SK-N-SH treated with all-trans-retinoic acid at 6 μM for 48 hours (cell line): ENCODE results near the gene PPP1CC.

ENCODE experiments used
- ATAC-seq: fragments of 200-7000 bp; cut with Tn5 transposase; 3 replicates; pipeline ENCODE4 v1.9.1; 2020; ENCODE audit warnings: mild to moderate bottlenecking, moderate library complexity
- ARNTL ChIP-seq: fragments of 450-650 bp; formaldehyde crosslinking; IDR thresholded peaks from 2 replicates; pipeline ENCODE4 v1.5.0; 2020; ENCODE audit warnings: low read depth, mild to moderate bottlenecking, moderate library complexity, borderline replicate concordance
- BACH2 ChIP-seq: fragments of 250-450 bp; sonication (Bioruptor Pico); IDR thresholded peaks from 2 replicates; pipeline ENCODE4 v1.9.0; 2021; ENCODE audit warnings: mild to moderate bottlenecking, borderline replicate concordance
- CSDC2 ChIP-seq: fragments of 250-450 bp; sonication (Bioruptor Pico); IDR thresholded peaks from 2 replicates; pipeline ENCODE4 v1.5.0; 2020; ENCODE audit warnings: mild to moderate bottlenecking, moderate library complexity
- PPARA ChIP-seq: fragments of 250-450 bp; sonication (Bioruptor Pico); IDR thresholded peaks from 2 replicates; pipeline ENCODE4 v1.5.0; 2020; ENCODE audit warnings: mild to moderate bottlenecking, borderline replicate concordance
- RARB ChIP-seq: fragments of 250-450 bp; sonication (Bioruptor Pico); IDR thresholded peaks from 2 replicates; pipeline ENCODE4 v1.8.0; 2021; ENCODE audit warnings: mild to moderate bottlenecking, moderate library complexity
- ZFP30 ChIP-seq: fragments of 450-650 bp; formaldehyde crosslinking; IDR thresholded peaks from 2 replicates; pipeline ENCODE4 v1.5.0; 2022; ENCODE audit warnings: mild to moderate bottlenecking, moderate library complexity
- ZNF70 ChIP-seq: fragments of 450-650 bp; formaldehyde crosslinking; IDR thresholded peaks from 2 replicates; pipeline ENCODE4 v1.5.0; 2020; ENCODE audit warnings: mild to moderate bottlenecking, moderate library complexity
- ZNF8 ChIP-seq: fragments of 450-650 bp; formaldehyde crosslinking; IDR thresholded peaks from 2 replicates; pipeline ENCODE4 v1.5.0; 2020; ENCODE audit warnings: mild to moderate bottlenecking, moderate library complexity
- TF ChIP-seq, protein P1 (sequence below): fragments of 250-450 bp; sonication (Bioruptor Pico); IDR thresholded peaks from 2 replicates; pipeline ENCODE4 v1.5.1; 2020; ENCODE audit warnings: low read depth, mild to moderate bottlenecking, moderate library complexity
- TF ChIP-seq, protein P2 (sequence below): fragments of 250-450 bp; sonication (Bioruptor Pico); IDR thresholded peaks from 2 replicates; pipeline ENCODE4 v1.8.0; 2021; ENCODE audit warnings: low read depth, mild to moderate bottlenecking, moderate library complexity, borderline replicate concordance
- TF ChIP-seq, protein P3 (sequence below): fragments of 250-450 bp; sonication (Bioruptor Pico); IDR thresholded peaks from 2 replicates; pipeline ENCODE4 v1.5.1; 2021; ENCODE audit warnings: mild to moderate bottlenecking, moderate library complexity
- TF ChIP-seq, protein P4 (sequence below): fragments of 250-450 bp; sonication (Bioruptor Pico); IDR thresholded peaks from 2 replicates; pipeline ENCODE4 v1.5.0; 2020; ENCODE audit warnings: mild to moderate bottlenecking, moderate library complexity
- TF ChIP-seq, protein P5 (sequence below): fragments of 250-450 bp; sonication (Bioruptor Pico); IDR thresholded peaks from 2 replicates; pipeline ENCODE4 v1.8.0; 2020; ENCODE audit warnings: mild to moderate bottlenecking, moderate library complexity, borderline replicate concordance

PPP1CC gene

DNA sequence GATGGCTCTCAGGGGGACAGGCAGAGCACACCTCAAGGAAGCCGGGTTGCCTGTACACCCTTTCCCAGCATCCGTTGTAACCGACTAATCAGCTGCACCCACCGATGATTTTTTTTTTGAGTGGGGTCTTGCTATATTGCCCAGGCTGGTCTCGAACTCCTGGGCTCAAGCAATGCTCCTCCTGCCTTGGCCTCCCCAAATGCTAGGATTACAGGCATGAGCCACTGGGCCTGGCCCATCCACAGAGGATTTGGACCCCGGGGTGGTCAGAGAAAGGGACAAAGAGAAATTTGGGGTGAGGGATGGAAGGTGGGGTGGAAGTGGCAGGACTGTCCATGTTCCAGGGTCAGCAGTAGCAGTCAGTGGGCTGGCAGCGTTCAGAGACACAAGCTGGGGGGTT is 43.3 kb upstream of the PPP1CC start:
- ATAC-seq: no peak
- TF ChIP-seq ARNTL (no peak), ZFP30 (no peak), CSDC2 (CRISPR knock-in tag) (no peak), BACH2 (CRISPR knock-in tag) (no peak), ZNF8 (no peak), PPARA (CRISPR knock-in tag) (no peak)
- TF ChIP-seq, protein P1, sequence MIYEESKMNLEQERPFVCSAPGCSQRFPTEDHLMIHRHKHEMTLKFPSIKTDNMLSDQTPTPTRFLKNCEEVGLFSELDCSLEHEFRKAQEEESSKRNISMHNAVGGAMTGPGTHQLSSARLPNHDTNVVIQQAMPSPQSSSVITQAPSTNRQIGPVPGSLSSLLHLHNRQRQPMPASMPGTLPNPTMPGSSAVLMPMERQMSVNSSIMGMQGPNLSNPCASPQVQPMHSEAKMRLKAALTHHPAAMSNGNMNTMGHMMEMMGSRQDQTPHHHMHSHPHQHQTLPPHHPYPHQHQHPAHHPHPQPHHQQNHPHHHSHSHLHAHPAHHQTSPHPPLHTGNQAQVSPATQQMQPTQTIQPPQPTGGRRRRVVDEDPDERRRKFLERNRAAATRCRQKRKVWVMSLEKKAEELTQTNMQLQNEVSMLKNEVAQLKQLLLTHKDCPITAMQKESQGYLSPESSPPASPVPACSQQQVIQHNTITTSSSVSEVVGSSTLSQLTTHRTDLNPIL (CRISPR knock-in tag): no peak
- TF ChIP-seq, protein P2, sequence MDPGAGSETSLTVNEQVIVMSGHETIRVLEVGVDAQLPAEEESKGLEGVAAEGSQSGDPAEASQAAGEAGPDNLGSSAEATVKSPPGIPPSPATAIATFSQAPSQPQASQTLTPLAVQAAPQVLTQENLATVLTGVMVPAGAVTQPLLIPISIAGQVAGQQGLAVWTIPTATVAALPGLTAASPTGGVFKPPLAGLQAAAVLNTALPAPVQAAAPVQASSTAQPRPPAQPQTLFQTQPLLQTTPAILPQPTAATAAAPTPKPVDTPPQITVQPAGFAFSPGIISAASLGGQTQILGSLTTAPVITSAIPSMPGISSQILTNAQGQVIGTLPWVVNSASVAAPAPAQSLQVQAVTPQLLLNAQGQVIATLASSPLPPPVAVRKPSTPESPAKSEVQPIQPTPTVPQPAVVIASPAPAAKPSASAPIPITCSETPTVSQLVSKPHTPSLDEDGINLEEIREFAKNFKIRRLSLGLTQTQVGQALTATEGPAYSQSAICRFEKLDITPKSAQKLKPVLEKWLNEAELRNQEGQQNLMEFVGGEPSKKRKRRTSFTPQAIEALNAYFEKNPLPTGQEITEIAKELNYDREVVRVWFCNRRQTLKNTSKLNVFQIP (CRISPR knock-in tag): no peak
- TF ChIP-seq, protein P3, sequence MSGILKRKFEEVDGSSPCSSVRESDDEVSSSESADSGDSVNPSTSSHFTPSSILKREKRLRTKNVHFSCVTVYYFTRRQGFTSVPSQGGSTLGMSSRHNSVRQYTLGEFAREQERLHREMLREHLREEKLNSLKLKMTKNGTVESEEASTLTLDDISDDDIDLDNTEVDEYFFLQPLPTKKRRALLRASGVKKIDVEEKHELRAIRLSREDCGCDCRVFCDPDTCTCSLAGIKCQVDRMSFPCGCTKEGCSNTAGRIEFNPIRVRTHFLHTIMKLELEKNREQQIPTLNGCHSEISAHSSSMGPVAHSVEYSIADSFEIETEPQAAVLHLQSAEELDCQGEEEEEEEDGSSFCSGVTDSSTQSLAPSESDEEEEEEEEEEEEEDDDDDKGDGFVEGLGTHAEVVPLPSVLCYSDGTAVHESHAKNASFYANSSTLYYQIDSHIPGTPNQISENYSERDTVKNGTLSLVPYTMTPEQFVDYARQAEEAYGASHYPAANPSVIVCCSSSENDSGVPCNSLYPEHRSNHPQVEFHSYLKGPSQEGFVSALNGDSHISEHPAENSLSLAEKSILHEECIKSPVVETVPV (CRISPR knock-in tag): no peak

DNA sequence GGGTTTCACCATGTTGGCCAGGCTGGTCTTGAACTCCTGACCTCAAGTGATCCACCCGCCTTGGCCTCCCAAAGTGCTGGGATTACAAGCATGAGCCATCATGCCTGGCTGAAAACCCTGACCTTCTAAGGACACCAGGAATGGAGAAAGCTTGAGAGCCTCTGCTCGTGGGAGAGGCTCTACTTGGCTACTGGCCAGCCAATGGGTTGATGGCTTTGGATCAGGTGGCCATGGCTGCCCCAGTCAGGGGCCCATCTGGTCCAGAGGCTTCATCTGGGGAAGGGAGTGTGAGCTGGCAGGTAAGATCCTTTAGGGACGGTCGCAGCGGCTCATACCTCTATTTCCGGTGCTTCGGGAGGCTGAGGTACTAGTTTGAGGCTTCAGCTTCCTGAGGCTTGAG is 42.5 kb upstream of the PPP1CC start:
- no peak for ATAC-seq
- TF ChIP-seq, protein P4, sequence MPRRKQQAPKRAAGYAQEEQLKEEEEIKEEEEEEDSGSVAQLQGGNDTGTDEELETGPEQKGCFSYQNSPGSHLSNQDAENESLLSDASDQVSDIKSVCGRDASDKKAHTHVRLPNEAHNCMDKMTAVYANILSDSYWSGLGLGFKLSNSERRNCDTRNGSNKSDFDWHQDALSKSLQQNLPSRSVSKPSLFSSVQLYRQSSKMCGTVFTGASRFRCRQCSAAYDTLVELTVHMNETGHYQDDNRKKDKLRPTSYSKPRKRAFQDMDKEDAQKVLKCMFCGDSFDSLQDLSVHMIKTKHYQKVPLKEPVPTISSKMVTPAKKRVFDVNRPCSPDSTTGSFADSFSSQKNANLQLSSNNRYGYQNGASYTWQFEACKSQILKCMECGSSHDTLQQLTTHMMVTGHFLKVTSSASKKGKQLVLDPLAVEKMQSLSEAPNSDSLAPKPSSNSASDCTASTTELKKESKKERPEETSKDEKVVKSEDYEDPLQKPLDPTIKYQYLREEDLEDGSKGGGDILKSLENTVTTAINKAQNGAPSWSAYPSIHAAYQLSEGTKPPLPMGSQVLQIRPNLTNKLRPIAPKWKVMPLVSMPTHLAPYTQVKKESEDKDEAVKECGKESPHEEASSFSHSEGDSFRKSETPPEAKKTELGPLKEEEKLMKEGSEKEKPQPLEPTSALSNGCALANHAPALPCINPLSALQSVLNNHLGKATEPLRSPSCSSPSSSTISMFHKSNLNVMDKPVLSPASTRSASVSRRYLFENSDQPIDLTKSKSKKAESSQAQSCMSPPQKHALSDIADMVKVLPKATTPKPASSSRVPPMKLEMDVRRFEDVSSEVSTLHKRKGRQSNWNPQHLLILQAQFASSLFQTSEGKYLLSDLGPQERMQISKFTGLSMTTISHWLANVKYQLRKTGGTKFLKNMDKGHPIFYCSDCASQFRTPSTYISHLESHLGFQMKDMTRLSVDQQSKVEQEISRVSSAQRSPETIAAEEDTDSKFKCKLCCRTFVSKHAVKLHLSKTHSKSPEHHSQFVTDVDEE: no peak
- TF ChIP-seq, protein P5, sequence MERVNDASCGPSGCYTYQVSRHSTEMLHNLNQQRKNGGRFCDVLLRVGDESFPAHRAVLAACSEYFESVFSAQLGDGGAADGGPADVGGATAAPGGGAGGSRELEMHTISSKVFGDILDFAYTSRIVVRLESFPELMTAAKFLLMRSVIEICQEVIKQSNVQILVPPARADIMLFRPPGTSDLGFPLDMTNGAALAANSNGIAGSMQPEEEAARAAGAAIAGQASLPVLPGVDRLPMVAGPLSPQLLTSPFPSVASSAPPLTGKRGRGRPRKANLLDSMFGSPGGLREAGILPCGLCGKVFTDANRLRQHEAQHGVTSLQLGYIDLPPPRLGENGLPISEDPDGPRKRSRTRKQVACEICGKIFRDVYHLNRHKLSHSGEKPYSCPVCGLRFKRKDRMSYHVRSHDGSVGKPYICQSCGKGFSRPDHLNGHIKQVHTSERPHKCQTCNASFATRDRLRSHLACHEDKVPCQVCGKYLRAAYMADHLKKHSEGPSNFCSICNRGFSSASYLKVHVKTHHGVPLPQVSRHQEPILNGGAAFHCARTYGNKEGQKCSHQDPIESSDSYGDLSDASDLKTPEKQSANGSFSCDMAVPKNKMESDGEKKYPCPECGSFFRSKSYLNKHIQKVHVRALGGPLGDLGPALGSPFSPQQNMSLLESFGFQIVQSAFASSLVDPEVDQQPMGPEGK: no peak
- TF ChIP-seq, protein P2 (CRISPR knock-in tag): no peak
- TF ChIP-seq RARB (no peak), ZNF8 (no peak)
- TF ChIP-seq, protein P1 (CRISPR knock-in tag): no peak

DNA sequence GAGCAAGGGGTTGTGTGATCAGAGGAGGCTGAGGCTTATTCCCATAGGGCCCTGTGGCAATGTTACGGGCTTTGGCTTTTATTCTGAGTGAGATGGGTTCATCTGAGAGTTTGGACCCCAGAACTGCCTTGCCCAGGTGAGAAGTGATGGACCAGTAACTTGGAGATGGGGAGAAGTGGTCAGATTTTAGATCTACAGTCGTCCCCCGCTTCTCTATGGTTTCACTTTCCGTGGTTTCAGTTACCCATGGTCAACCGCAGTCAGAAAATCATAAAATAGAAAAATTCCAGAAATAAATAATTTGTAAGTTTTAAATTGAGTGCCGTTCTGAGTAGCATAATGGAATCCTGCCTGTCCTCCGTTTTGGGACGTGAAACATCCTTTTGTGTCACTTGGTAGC is 40.2 kb upstream of the PPP1CC start:
- TF ChIP-seq, protein P5: no peak
- TF ChIP-seq ZNF8 (no peak), ZFP30 (no peak), ZNF70 (CRISPR knock-in tag) (no peak), BACH2 (CRISPR knock-in tag) (no peak)
- TF ChIP-seq, protein P4: no peak
- no peak for ATAC-seq
